ENCODE results near the gene WNT2.
"Not testable (repeated sequence)": the region's sequence is repeated elsewhere in the genome, so short reads cannot be mapped to it uniquely, and the experiment has no call there.

Gene WNT2

GRCh38 chr7:117251687-117252086, 71.2 kb downstream of the WNT2 start:
- DNase-seq: no peak

GRCh38 chr7:117250801-117251200, 72.1 kb downstream of the WNT2 start:
- DNase-seq: no peak

GRCh38 chr7:117250245-117250644, 72.6 kb downstream of the WNT2 start:
- DNase-seq: no peak

GRCh38 chr7:117249696-117250095, 73.2 kb downstream of the WNT2 start:
- DNase-seq: no peak

- no peak for DNase-seq
Measured at GRCh38 chr7:117248829-117249228, 74.0 kb downstream of the WNT2 start.

- DNase-seq: no peak
Measured at GRCh38 chr7:117247809-117248208, 75.0 kb downstream of the WNT2 start.

GRCh38 chr7:117245703-117246102, 77.2 kb downstream of the WNT2 start:
- not testable (repeated sequence) for DNase-seq

GRCh38 chr7:117243390-117243789, 79.5 kb downstream of the WNT2 start:
- no peak for DNase-seq

GRCh38 chr7:117241088-117241487, 81.8 kb downstream of the WNT2 start:
- DNase-seq: no peak

GRCh38 chr7:117238937-117239336, 83.9 kb downstream of the WNT2 start:
- DNase-seq: no peak

- DNase-seq: no peak
Measured at GRCh38 chr7:117238472-117238871, 84.4 kb downstream of the WNT2 start.

- DNase-seq: no peak
Measured at GRCh38 chr7:117237646-117238045, 85.2 kb downstream of the WNT2 start.

GRCh38 chr7:117231047-117231359, 91.9 kb downstream of the WNT2 start:
- no peak for DNase-seq

- no peak for DNase-seq
Measured at GRCh38 chr7:117230276-117231046, 92.4 kb downstream of the WNT2 start.

- DNase-seq: no peak
Measured at GRCh38 chr7:117229350-117229749, 93.5 kb downstream of the WNT2 start.

GRCh38 chr7:117227091-117227490, 95.8 kb downstream of the WNT2 start:
- no peak for DNase-seq

- DNase-seq: no peak
Measured at GRCh38 chr7:117225536-117225935, 97.3 kb downstream of the WNT2 start.

Measured in activated gamma-delta T cell treated with Interleukin-2 at 50 U/mL for 16 hours (primary cell).